ENCODE data around the gene KCNMA1.

DNA sequence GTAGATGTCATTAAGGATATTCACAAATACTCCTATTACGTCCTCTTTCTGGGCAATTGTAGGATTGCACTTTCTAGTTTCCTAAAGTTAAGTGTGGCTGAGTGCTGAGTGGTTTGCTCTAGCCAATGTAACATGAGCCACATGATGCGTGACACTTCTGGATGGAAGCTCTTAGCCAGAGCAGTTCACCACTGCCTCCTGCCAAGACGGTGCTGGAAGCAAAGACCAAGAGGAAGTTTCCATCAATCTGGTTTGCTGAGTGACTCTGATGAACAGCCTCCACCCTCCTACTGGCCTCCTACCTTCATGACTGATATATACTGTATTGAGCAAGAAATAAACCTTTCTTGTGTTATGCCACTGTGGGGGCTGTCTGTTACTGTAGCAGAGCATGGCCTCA, 318.1 kb downstream of the KCNMA1 start:
- TF ChIP-seq, protein P1, sequence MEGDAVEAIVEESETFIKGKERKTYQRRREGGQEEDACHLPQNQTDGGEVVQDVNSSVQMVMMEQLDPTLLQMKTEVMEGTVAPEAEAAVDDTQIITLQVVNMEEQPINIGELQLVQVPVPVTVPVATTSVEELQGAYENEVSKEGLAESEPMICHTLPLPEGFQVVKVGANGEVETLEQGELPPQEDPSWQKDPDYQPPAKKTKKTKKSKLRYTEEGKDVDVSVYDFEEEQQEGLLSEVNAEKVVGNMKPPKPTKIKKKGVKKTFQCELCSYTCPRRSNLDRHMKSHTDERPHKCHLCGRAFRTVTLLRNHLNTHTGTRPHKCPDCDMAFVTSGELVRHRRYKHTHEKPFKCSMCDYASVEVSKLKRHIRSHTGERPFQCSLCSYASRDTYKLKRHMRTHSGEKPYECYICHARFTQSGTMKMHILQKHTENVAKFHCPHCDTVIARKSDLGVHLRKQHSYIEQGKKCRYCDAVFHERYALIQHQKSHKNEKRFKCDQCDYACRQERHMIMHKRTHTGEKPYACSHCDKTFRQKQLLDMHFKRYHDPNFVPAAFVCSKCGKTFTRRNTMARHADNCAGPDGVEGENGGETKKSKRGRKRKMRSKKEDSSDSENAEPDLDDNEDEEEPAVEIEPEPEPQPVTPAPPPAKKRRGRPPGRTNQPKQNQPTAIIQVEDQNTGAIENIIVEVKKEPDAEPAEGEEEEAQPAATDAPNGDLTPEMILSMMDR (IDR thresholded peaks at IDR 0.05 in 2 of 3, conservative IDR thresholded peaks at IDR 0.05 in 1 of 3; ENCODE audit: borderline replicate concordance in 1 of 3, insufficient read depth in 1 of 3, low read depth in 2 of 3, low read length in 2 of 3), result no peak
- TF ChIP-seq EZH2 (IDR thresholded peaks at IDR 0.05), result no peak
- TF ChIP-seq EZH2phosphoT487 (IDR thresholded peaks at IDR 0.05; ENCODE audit: borderline replicate concordance), result no peak
- TF ChIP-seq, protein P2, sequence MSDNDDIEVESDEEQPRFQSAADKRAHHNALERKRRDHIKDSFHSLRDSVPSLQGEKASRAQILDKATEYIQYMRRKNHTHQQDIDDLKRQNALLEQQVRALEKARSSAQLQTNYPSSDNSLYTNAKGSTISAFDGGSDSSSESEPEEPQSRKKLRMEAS (IDR thresholded peaks at IDR 0.05), result no peak
- no peak for TF ChIP-seq CEBPB (IDR thresholded peaks at IDR 0.05; ENCODE audit: low read depth)
- no peak for TF ChIP-seq YY1 (IDR thresholded peaks at IDR 0.05; ENCODE audit: extremely low read depth, insufficient replicate concordance, low read depth, low read length)
- TF ChIP-seq POLR2A (IDR thresholded peaks at IDR 0.05; ENCODE audit: borderline replicate concordance, extremely low read depth, insufficient read depth, insufficient read length), result no peak

All from HCT116 (cell line).